Measurements from ENCODE around the gene PRDM16.

Gene PRDM16

DNA sequence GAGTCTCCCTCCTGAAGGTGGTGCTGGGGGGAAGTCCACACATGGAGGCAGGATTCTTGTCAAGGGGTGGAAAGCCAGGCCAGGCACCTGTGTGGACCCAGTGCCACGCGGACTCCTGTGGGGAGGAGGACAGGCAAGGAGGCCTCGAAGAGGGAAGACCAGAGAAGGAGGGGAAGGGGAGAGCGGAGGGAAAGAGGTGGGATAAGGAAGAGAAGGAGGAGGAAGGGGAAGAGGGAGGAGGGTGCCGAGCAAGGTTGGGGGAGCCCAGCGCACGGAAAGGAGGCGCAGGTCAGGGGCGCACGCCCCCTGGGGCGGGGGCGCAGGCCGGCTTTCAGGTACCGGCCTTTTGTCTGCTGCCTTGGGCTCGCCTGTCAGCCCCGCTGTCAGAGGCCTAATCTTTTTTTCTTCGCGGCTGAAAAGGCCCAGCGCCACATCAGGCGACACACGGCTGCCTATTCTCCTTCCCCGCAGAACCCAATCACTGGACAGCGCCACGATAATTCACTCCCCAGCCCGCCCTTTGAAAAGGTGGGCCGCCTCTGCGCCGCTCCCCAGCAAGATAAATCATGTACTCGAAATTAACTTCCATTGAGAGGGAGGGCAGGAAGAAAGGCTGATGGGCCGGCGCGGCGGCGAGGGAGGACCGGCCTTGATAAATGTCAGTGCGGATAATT, 42.5 kb downstream of the PRDM16 start:
- no peak for DNase-seq

DNA sequence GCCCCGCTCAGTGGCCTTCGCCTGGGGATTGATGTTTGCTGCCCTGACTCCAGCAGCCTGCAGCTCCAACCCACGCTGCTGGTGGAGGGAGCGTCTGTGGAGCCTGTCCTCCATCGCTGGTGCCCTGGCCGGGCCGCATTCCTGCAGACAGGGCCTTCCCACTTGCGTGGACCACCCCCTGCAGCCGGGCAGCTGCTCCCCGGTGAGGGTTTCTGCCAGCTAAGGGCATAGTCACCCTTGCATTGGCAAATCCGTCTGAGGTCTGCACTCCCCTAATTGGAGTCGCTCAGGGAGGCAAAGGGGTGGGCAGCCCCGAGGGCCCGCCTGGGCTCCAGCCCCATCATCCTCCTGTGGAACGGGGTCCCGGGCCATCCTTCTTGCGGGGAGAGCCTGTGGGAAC, 43.5 kb downstream of the PRDM16 start:
- no peak for DNase-seq

DNA sequence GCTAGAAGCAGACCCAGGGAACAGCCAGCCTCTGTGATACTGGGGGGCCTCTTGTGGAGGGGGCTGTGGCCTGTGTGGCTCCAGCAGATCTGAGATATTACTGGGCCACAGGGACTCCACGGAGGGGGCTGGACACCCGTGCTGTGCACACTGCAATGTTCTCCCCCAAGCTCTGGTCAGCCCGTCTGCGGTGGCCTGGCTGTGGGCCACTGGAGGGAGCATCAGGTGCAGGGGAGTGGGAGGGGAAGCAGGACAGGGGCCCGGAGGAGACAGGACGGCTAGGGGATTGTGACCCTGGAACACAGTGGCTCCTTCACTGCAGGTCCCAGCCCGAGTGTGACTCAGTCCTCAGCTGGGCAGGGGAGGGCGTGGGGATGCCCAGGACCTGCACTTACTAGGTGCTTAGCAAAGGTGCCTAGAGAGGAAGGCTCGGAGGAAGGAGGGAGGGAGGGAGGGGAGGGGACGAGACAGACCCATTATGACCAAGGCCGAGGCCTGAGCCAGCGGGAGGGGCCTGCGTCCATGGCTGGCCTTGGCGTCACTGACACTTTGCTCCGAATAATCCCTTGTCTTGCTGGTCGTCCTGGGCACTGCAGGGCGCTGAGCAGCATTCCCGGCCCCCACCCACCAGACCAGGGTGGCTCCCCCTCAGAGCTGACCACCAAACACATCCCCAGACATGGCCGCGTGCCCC, 44.2 kb downstream of the PRDM16 start:
- no peak for DNase-seq

DNA sequence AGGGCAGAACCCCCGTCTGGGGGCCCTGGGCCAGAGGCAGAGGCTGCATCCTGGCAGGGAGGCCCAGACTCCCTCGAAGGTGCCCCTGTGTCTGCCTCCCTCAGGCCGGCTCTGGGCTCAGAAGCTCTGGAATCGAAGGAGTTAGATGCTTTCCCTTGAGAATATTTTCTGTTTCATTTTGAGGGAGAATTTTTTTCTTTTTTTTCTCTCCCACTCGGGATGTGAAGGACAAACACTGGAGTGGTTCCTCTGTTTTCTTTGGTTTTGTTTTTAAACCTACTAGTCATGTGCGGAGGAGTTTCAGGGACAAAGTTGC, 44.7 kb downstream of the PRDM16 start:
- no peak for DNase-seq

DNA sequence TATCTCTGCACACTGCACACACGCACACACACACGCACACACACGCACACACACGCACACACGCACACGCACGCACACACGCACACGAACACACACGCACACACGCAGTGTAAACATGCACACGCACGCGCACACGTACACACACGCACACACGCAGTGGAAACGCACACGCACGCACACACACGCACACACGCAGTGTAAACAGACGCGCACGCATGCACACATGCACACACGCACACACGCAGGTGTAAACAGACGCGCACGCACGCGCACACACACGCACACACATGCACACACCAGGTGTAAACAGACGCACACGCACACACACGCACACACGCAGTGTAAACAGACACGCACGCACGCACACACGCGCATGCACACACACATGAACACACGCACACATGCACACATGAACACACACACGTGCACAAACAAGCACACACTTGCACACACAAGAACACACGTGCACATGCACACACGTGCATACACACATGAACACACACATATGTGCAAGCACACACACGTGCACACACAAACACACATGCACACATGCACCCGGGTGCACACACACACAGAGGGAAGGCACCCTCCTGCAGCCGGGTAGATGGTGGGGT, 45.2 kb downstream of the PRDM16 start:
- no peak for DNase-seq

DNA sequence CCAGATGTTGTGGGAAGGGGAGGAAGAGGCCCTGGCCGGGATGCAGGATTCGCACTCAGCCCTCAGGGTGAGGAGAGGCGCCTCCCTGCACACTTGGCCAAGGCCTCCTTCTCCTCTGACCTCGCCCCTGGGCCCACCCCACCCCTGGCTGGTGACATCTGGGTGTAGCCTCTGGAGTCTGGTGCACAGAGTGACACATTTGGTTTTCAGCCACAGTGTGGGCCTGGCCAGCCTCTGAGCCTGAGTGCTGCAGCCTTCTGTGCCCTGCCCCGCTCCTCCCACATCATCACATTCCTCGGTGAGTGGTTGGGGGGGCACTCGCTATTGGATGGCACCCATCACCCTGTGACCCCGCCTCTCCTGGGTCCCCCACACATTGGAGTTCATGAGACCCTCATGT, 45.8 kb downstream of the PRDM16 start:
- DNase-seq, result no peak

DNA sequence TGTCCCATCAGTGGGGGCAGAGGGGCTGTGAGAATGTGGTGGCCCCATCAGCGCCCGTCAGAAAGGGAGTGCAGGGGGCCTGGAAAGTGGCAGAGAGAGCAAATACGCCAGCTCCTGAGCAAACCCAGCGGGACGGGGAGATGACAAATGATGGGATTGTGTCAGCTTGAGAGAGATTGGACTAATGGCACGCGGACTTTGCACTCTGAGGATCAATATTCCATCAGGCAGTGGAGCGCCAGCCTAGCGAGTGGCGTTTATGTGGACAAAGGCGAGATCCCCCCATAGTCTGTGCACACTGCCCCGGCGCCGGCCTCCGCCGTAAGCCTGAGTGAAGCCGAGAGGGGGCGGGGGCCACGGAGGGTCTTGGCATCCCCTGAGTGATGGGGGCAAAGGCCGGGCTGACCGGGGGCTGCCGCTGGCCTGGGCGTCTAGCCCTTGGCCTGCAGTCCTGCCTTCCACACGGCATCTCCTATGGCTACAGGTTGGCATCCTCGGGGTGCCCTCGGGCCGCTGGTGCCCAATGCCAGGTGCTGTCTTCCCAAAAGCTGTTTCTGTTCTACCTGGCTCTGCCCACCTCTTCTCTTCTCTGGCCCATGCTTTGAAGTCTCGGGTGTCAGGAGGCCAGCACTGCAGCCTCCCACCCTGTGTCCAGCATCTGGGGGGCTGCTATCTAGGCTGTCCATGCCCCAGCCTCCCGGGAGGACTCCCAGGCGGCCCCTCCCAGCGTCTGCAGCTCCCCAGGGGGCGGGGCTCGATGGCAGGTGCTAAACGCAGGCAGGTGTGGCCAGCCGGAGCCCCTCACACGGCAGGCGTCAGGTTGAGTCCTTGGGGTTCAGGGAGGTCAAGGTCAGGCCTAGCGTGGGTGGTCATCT, 46.5 kb downstream of the PRDM16 start:
- no peak for DNase-seq

DNA sequence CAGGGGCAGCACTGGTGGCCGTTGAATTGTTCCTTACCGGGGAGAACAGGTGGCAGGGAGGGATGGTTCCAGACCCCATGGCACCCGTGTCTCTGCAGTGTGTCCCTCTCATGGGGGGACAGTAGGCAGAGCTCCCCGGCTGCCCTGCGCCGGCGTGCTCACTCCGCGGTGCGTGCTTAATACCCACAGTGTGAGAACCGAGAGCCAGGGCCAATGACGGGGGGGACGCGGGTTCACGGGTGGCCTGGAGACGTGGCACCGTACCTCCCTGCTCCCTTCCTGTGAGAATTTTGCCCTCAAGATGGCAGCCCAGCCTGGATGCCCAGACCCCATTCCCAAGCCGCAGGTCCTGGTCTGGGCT, 47.1 kb downstream of the PRDM16 start:
- no peak for DNase-seq

DNA sequence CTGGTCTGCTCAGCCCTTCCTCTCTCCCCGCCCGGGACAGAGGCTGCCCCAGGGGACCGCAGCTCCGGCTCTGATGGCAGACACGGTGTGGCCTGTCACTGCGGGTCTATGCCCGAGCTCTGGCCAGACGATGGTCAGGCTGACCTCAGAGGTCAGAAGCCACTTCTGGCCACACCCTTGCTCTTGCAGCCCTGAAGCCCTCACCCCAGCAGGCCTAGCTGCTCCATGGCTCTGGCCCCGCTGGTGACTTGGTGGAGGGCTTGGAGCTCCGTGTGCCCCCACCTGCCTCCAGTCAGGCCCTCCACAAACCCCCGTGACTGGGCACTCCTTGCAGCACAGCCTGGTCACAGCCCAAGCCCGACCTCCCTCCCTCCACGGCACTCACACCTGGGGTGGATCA, 47.6 kb downstream of the PRDM16 start:
- no peak for DNase-seq

DNA sequence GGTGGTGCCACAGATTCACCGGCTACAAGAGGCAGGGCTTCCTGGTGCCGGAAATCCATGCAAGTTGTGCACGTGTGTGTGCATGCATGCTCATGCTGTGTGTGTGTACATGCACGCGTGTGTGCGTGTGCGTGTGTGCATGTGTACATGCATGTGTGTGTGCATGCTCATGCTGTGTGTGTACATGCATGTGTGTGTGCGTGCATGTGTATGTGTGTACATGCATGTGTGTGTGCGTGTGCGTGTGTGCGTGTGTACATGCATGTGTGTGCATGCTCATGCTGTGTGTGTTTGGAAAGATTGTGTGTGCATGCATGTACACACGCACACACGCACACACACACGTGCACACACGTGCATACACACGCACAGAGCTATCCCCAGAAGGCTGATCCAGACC, 48.9 kb downstream of the PRDM16 start:
- DNase-seq, result no peak

DNA sequence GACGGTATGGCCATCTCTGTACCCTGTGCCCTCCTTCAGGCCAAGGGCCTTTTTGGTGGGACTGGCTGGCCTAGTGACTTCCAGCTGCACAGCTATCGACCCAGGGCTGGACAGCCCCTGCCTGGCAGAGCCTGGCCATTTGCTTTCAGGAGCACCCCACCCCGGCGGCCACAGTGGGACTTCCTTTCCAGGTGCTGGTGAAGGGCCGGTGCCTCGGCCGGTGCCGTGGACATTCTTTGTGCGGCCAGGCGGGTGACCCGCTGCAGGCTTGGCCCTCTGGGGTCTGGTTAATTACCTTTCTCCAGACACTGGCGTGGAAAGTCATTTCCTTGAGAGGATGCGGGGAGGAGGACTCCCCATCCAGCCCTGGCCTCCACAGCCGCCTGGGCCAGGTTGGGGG, 50.1 kb downstream of the PRDM16 start:
- DNase-seq, result no peak

DNA sequence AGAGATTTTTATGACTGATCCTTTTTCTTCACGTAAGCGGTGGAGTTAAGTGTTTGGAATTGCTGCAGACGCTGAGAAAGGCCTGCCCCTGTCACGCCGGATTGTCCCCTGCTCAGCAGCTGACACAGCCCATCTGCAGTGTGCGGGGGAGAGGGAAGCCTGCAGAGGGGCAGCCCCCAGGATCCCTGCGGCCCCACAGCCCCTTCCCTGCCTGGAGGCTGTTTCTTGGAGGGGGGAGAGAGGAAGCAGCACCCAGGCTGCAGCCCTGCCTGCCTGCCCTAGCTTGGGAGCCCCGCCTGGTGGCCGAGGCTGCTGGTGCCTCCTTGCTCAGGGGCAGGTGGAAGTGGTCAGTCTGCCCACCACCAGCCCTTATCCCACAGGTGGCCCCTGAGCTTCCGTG, 50.7 kb downstream of the PRDM16 start:
- DNase-seq, result no peak

DNA sequence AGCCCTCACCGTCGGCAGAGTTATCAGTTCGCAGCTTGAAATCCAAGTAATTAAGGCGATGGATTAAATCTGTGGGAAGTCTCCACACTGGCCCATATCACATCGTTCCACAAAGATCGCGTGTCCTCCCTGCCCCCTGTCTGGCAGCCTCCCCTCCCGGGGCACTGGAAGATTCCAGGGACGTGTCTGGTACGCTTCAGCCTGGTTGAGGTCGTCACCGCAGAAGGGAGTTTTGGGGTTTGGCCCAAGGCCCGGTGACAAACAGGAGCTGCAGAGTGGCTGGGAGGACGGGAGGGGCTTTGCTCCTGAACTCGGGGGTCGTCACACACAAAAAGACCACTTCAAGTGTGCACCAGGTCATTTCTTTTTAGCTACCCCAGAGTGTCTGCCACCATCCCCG, 51.1 kb downstream of the PRDM16 start:
- no peak for DNase-seq

DNA sequence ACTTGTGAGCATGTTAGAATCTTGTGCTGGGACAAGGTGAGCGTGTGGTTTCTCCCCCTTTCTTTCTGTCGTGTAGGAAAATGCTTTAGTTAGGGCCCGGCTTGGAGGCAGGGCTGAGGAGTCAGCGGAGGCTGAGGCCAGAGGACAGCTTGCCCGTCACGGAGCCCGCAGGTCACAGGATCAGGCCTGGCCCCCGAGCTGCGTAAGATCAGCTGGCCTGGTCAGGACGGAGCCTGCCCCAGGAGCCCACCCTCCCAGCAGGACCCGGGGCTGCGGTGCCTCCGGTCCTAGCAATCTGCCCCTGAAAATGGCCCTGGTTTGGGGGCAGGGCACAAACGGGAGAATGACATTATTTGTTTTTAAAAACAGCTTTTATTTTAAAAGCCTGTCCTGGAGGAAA, 52.0 kb downstream of the PRDM16 start:
- no peak for DNase-seq

DNA sequence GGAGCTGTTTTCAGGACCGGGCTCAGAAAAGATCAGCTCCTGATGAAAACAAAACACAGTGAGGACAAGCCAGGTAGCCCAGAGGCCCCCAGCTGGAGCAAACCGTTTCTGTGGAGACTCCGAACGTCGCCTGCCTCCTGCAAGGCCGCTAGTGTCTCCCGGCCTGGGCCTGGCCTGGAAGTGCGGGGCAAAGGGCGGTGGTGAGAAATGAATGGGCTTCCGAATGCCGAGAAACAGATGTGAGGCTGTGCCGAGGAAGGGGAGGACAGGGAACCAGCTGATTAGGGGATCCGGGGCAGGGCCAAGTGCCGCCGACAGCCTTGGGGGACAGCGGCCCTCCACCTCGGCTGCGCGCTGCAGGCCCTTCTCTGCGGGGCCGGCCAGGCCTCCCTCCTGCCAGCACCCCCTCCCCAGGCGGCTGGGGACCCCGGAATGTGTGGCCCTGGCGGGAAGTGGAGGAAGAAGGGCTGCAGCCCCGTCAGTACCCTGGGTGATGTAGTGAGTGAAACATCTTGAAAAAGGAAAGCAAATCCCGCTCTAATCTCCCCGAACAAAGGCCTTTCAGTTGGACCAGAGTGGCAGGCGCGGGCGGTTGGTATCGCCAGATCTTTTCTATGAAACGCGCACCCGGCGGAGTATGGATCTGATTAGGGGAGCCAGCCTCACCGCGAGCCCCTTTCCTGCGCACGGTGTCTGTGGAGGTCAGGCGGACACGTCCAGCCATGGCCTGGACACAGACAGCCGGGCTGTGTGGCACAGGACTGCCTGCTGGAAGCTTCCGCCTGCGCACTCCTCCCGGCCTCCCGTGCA, 52.6 kb downstream of the PRDM16 start:
- DNase-seq, result no peak

DNA sequence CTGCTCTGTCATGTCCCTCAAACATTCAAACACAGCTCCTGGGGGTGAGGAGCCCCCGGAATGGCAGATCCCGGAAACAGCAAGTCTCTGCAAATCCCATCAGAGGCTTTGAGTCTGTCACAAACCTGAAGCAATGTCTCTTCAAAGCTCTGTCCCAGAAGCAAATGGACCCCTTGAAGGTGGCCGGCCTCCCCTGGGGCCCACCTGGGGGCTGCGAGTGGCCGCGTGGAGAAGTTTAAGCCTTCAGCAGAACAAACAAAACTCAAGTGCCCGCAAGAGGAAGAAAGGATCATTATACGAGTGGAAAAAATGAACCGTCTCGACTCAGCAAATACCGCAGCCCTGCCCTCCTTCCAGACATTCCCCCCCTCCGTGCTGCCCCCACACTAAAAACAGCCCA, 53.3 kb downstream of the PRDM16 start:
- DNase-seq, result no peak

DNA sequence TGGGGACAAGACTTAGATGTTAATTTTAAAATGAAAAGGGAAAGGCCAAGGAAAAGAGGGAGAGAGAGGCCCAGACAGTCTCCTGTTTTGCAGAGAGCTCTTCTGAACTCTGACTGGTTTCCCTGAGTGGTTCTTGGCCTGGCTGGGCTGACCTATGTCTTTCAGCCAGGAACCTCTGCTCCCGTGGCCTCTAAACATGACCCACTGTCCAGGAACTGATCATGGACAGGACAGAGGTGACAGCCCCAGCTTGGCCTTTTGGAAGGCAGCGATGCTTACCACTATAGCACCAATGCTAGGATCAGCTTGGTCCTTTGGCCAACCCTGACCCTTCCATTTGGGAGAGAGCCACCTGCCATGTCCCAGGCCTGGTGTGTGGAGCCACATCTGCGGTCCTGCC, 55.2 kb downstream of the PRDM16 start:
- no peak for DNase-seq

DNA sequence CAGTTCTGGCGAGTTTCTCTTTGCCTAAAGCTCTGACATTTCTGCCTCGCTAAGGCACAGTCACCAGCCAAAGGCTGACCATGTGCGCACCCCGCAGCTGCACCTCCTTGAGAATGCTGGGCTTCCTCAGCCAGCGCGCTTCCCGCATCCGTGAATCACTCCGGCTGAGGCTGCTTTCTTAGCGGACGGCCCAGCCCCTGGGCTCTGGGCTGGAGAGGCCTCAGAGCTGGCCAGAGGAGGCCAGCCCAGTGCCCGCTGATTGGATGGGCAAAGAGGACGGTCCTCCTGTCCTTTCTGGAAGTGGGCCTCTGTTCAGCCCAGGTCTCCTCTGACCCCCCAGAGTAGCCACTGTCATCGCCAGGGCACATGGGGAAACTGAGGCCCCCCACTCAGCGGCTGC, 56.1 kb downstream of the PRDM16 start:
- DNase-seq, result no peak

DNA sequence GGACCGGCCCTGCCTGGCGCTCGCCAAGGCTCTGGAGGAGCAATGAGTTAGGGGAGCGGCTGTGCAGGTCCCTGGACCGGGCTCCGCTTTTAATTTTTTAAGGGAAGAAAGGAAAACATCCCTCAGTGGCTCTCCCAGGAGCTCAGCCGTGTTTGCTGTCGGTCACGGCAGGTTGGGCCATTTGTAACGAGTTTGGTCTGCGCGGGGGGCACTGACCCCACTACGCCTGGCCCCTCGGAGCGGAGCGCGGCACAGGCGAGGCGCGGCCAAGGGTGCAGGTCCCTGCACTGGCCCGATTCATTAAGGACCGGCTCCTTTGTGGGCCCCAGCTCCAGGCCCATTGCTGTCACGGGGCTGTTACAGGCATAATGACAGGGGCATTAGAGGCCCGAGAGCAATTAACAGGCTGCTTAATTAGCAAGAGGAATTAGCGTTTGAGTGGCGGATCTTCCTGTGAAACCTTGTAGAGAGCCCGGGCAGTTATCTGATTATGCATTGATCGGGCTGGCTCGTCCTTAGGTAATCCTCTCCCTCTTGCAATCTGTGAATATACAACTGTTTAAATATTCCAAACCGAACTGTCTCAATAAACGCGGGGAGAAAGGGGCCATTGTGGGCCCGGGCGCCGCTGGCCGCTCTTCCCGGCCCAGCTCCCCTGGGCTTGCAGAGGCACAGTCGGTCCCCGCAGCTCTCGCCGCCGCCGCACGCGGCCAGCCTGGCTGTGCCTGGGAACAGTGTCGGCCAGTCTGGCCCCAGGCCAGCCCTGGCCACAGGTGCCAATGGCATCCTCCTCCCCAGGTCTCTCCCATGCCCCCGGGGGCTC, 56.8 kb downstream of the PRDM16 start:
- DNase-seq, result no peak

DNA sequence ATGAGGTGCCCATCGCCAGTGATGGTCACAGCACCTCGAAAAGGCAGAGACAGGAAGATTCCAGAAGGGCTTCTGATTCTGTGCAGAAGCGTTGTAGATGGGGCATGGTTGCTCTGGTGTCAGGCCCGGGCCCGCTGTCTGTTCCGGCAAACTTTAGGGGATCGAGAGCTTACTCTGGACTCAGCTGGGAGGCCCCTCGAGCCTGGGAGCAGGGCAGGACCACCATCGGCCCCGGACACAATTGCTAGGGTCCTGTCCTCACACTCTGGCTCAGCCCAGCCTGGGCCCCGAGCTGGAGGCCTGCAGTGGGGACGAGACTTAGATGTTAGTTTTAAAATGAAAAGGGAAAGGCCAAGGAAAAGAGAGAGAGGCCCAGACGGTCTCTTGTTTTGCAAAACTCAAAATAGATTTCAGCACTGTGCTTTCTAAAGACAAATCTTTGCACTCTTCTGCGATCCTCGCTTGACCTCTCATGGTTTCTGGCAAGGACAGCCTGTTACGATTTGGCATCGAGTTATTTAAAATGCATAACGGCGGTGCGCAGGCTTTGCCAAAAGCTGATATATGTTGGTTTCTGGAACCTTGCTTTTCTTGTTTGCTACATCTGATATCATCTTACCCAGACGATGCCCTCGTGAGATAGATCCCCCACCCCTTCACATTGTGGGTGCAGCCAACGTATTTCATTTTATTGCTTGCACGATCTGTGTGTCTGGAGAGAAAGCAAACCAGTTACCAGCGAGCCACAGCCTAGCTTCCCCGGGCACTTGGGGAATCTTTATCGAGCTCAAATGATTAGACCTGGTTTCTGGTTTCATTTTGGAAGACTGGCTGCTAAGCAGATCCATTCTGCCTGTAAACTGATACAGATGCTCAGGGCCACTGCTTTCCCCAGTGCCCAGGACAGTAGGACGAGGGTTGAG, 58.0 kb downstream of the PRDM16 start:
- no peak for DNase-seq

DNA sequence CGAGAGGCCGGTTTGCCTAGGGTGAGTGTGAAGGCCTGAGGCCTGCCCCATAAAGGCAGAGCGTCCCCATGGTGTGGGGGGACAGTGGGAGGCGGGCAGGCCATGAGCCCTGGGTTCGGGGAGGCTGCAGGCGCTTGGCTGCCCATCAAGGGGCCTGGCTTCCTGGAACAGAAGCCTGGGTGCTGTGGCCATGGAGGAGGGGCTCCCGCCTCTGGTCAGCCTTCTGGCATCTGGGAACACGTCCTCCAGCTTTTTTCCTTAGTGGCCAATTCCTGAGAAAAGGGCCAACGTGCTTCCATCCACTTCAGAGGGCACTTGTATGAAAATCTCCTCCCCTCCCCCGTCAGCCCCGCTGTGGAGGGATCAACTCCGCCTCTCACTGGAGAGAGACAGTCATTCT, 58.7 kb downstream of the PRDM16 start:
- no peak for DNase-seq

Measured in DMS153 (cell line).